ENCODE measurements around the gene PRDM16. TPM values are rescaled to one million over a fixed set of nuclear protein-coding genes. Genes with fewer than 3 reads are reported as not detected.

Gene PRDM16
- total and polyA plus RNA-seq, 2 donors (not counting 1 experiment from before 2014, with no cell fraction given) = 0.03 to 0.12 TPM

- H2AFZ ChIP-seq (ENCODE audit: insufficient read depth, low read depth, low read length, poor library complexity, severe bottlenecking) = no peak overlapping the region
- Mint-ChIP-seq H3K27ac (no peak overlapping the region), H3K27me3 (peaks cover 6% of the 10 kb centered on the region), H3K9me3 (ENCODE audit: insufficient read depth) (no peaks in the 10 kb centered on the region), H3K4me1 (no peaks in the 10 kb centered on the region), H3K4me3 (no peak overlapping the region)
- H3K4me3 ChIP-seq (ENCODE audit: control extremely low read depth in 1 of 5, extremely low read depth in 1 of 5, insufficient read depth in 1 of 5, low read depth in 2 of 5, low read length in 4 of 5) = no peak overlapping the region
- no peak overlapping the region for H3K4me2 ChIP-seq (replicated peaks; ENCODE audit: low read depth, low read length, poor library complexity, severe bottlenecking)
- POLR2A ChIA-PET = no interaction called here
- ATAC-seq (ENCODE audit: low read depth) (no peak), DNase-seq (no peak)
- H4K20me1 ChIP-seq (ENCODE audit: control insufficient read depth, insufficient read depth, low read length, poor library complexity, severe bottlenecking) = no peaks in the 10 kb centered on the region
- H3K27ac ChIP-seq (ENCODE audit: low read length in 2 of 2) = no peak overlapping the region
- H3K36me3 ChIP-seq (replicated peaks in 1 of 2; ENCODE audit: control extremely low read depth in 1 of 2, control insufficient read depth in 1 of 2, extremely low read depth in 1 of 2, insufficient read depth in 2 of 2, low read length in 1 of 2) = no peaks in the 10 kb centered on the region
- H3K9me3 ChIP-seq (ENCODE audit: control extremely low read depth in 1 of 3, control insufficient read depth in 2 of 3, insufficient read depth in 1 of 3, low read length in 2 of 3) = peaks cover 0 to 9% (median 0%) of the 10 kb centered on the region in 3 donors
- no peak for TF ChIP-seq EZH2 (IDR thresholded peaks at IDR 0.05; ENCODE audit: borderline replicate concordance, insufficient read depth, low read depth, low read length, poor library complexity, severe bottlenecking)
- no peak for TF ChIP-seq CTCF (IDR thresholded peaks at IDR 0.05)
- CTCF ChIA-PET = no interaction called here
- no peak overlapping the region for H3K9ac ChIP-seq (ENCODE audit: low read length)
- H3K4me1 ChIP-seq (ENCODE audit: control insufficient read depth in 2 of 2, insufficient read depth in 2 of 2, low read length in 2 of 2) = no peaks in the 10 kb centered on the region
- intact Hi-C loops (cut with micrococcal nuclease) = no loop called here
- no peaks in the 10 kb centered on the region for H3K79me2 ChIP-seq (ENCODE audit: control insufficient read depth, insufficient read depth, low read length)
- peaks cover 0 to 2% (median 0%) of the 10 kb centered on the region in 4 experiments for H3K27me3 ChIP-seq (replicated peaks in 1 of 4; ENCODE audit: control extremely low read depth in 1 of 4, control insufficient read depth in 3 of 4, insufficient read depth in 4 of 4, low read length in 3 of 4)
- WGBS (ENCODE audit: insufficient coverage) = 89% methylated on average over 8 of the region's 8 CpGs
These were observed 37.2 kb downstream of the PRDM16 start for GRCh38 chr1:3106216-3106615.

- H3K4me2 ChIP-seq (replicated peaks; ENCODE audit: low read depth, low read length, poor library complexity, severe bottlenecking) = no peak overlapping the region
- no peak overlapping the region for H3K27ac ChIP-seq (ENCODE audit: low read length in 2 of 2)
- H3K4me3 ChIP-seq (ENCODE audit: control extremely low read depth in 1 of 5, extremely low read depth in 1 of 5, insufficient read depth in 1 of 5, low read depth in 2 of 5, low read length in 4 of 5) = no peak overlapping the region
- DNase-seq (no peak), ATAC-seq (ENCODE audit: low read depth) (no peak)
- no peak overlapping the region for H2AFZ ChIP-seq (ENCODE audit: insufficient read depth, low read depth, low read length, poor library complexity, severe bottlenecking)
- H4K20me1 ChIP-seq (ENCODE audit: control insufficient read depth, insufficient read depth, low read length, poor library complexity, severe bottlenecking) = no peaks in the 10 kb centered on the region
- H3K4me1 ChIP-seq (ENCODE audit: control insufficient read depth in 2 of 2, insufficient read depth in 2 of 2, low read length in 2 of 2) = no peaks in the 10 kb centered on the region
- no peaks in the 10 kb centered on the region for H3K36me3 ChIP-seq (replicated peaks in 1 of 2; ENCODE audit: control extremely low read depth in 1 of 2, control insufficient read depth in 1 of 2, extremely low read depth in 1 of 2, insufficient read depth in 2 of 2, low read length in 1 of 2)
- H3K27me3 ChIP-seq (replicated peaks in 1 of 4; ENCODE audit: control extremely low read depth in 1 of 4, control insufficient read depth in 3 of 4, insufficient read depth in 4 of 4, low read length in 3 of 4) = peaks cover 0 to 2% (median 0%) of the 10 kb centered on the region in 4 experiments
- CTCF ChIA-PET = no interaction called here
- no peaks in the 10 kb centered on the region for H3K4me1 Mint-ChIP-seq
- H3K79me2 ChIP-seq (ENCODE audit: control insufficient read depth, insufficient read depth, low read length) = no peaks in the 10 kb centered on the region
- no peaks in the 10 kb centered on the region for H3K9me3 Mint-ChIP-seq (ENCODE audit: insufficient read depth)
- peaks cover 6% of the 10 kb centered on the region for H3K27me3 Mint-ChIP-seq
- no peak overlapping the region for H3K27ac Mint-ChIP-seq
- H3K4me3 Mint-ChIP-seq = no peak overlapping the region
- TF ChIP-seq EZH2 (IDR thresholded peaks at IDR 0.05; ENCODE audit: borderline replicate concordance, insufficient read depth, low read depth, low read length, poor library complexity, severe bottlenecking) = no peak
- no peak for TF ChIP-seq CTCF (IDR thresholded peaks at IDR 0.05)
- H3K9me3 ChIP-seq (ENCODE audit: control extremely low read depth in 1 of 3, control insufficient read depth in 2 of 3, insufficient read depth in 1 of 3, low read length in 2 of 3) = peaks cover 0 to 9% (median 0%) of the 10 kb centered on the region in 3 donors
- 91% methylated on average over 4 of the region's 7 CpGs for WGBS (ENCODE audit: insufficient coverage)
- intact Hi-C loops (cut with micrococcal nuclease) = no loop called here
- POLR2A ChIA-PET = no interaction called here
- H3K9ac ChIP-seq (ENCODE audit: low read length) = no peak overlapping the region
These were observed 38.2 kb downstream of the PRDM16 start for GRCh38 chr1:3107201-3107600.
